GM23248 (cell line): Measurements from ENCODE around the gene ITGB1BP1. TPM values are rescaled to one million over a fixed set of nuclear protein-coding genes. Genes with fewer than 3 reads are reported as not detected.

ENCODE experiments used
- DNase-seq: peaks from one replicate; pipeline ENCODE4 v3.0.0-alpha.2; 2015
- H2AFZ ChIP-seq: fragments of 200-600 bp; sonication (generic); 2 replicates; pipeline ENCODE4 v1.6.1; 2016; ENCODE audit warnings: antibody characterized with exemption
- H3F3A ChIP-seq: fragments of 200-600 bp; sonication (generic); 2 replicates; pipeline ENCODE4 v1.6.1; 2016; ENCODE audit warnings: mild to moderate bottlenecking, antibody characterized with exemption, mixed run types; ENCODE audit not compliant: insufficient read depth
- H3K27ac ChIP-seq: fragments of 200-600 bp; sonication (generic); 2 replicates; pipeline ENCODE4 v1.5.1; 2016; ENCODE audit warnings: mild to moderate bottlenecking
- H3K27me3 ChIP-seq: fragments of 200-600 bp; sonication (generic); replicated peaks from 2 replicates; pipeline ENCODE4 v1.6.1; 2016; ENCODE audit warnings: mild to moderate bottlenecking; ENCODE audit not compliant: insufficient read depth
- H3K36me3 ChIP-seq: fragments of 200-600 bp; sonication (generic); 2 replicates; pipeline ENCODE4 v1.6.1; 2016; ENCODE audit warnings: low read depth, mild to moderate bottlenecking
- H3K4me1 ChIP-seq: fragments of 200-600 bp; sonication (generic); 2 replicates; pipeline ENCODE4 v1.6.1; 2016; ENCODE audit warnings: mild to moderate bottlenecking; ENCODE audit not compliant: insufficient read depth
- H3K4me2 ChIP-seq: fragments of 200-600 bp; sonication (generic); one replicate; pipeline ENCODE4 v1.6.1; 2016; ENCODE audit warnings: mild to moderate bottlenecking; ENCODE audit not compliant: unreplicated experiment
- H3K4me3 ChIP-seq: fragments of 200-600 bp; sonication (generic); 2 replicates; pipeline ENCODE4 v1.5.1; 2016; ENCODE audit warnings: mild to moderate bottlenecking
- H3K79me2 ChIP-seq: fragments of 200-600 bp; sonication (generic); 2 replicates; pipeline ENCODE4 v1.6.1; 2016; ENCODE audit warnings: mild to moderate bottlenecking; ENCODE audit not compliant: insufficient read depth
- H3K9ac ChIP-seq: fragments of 200-600 bp; sonication (generic); 2 replicates; pipeline ENCODE4 v1.6.1; 2016; ENCODE audit warnings: mild to moderate bottlenecking
- H3K9me2 ChIP-seq: fragments of 200-600 bp; sonication (generic); 2 replicates; pipeline ENCODE4 v1.6.1; 2016; ENCODE audit warnings: mixed run types, mild to moderate bottlenecking, moderate library complexity; ENCODE audit not compliant: insufficient read depth
- H3K9me3 ChIP-seq: fragments of 200-600 bp; sonication (generic); one replicate; pipeline ENCODE4 v1.6.1; 2017; ENCODE audit warnings: low read depth
- H4K20me1 ChIP-seq: fragments of 200-600 bp; sonication (generic); 2 replicates; pipeline ENCODE4 v1.6.0; 2016; ENCODE audit not compliant: insufficient read depth
- EZH2 ChIP-seq: fragments of 200-600 bp; sonication (generic); IDR thresholded peaks from 2 replicates; pipeline ENCODE4 v1.6.1; 2018; ENCODE audit warnings: antibody characterized with exemption, mild to moderate bottlenecking; ENCODE audit not compliant: insufficient read depth, poor library complexity, severe bottlenecking
- EZH2phosphoT487 ChIP-seq: fragments of 200-600 bp; sonication (generic); IDR thresholded peaks from 2 replicates; pipeline ENCODE4 v1.6.1; 2018; ENCODE audit warnings: antibody characterized with exemption, moderate library complexity, mild to moderate bottlenecking, low read depth; ENCODE audit not compliant: insufficient read depth
- WGBS, 2 experiments: methylation state at CpG; one replicate each; pipeline ENCODE4 v1.1.6; 2015 to 2017; ENCODE audit warnings: low lambda C conversion rate in 2 of 2, low coverage in 1 of 2; ENCODE audit errors: missing lambda C conversion rate in 2 of 2; 5-methylcytosine and 5-hydroxymethylcytosine counted together
- in situ Hi-C: fragments of 300-500 bp; cut with MboI; formaldehyde crosslinking; loops from 2 replicates; pipeline ENCODE4 v1.15.0; 2020
- polyA plus RNA-seq: library from polyadenylated mRNA; unstranded; fragments of >200 nt; fragmentation: Nextera tagmentation; extraction: Ambion mirVana; gene quantifications from 2 replicates; pipeline ENCODE4 v1.2.1, GENCODE V29; 2016
- total RNA-seq: library from RNA; depleted of rRNA; stranded (reverse); fragments of >200 nt; shearing (Covaris generic); gene quantifications from 2 replicates; pipeline ENCODE4 v1.2.3, GENCODE V29; 2014

The ITGB1BP1 gene
- total and polyA plus RNA-seq, 2 experiments from 2014 or later, result 39.0 to 289 TPM

- H3F3A ChIP-seq, result peaks cover 24% of the 10 kb centered on the region
- H3K4me2 ChIP-seq, result no peak overlapping the region
- H3K9me3 ChIP-seq, result no peaks in the 10 kb centered on the region
- H3K27ac ChIP-seq, result no peak overlapping the region
- 62 to 65% methylated on average over 4 of the region's 4 CpGs for WGBS, 2 experiments
- H3K9ac ChIP-seq, result peak overlapping the region; percentile 12; the same call in 1 of the 2 replicates
- H3K36me3 ChIP-seq, result peaks cover 52% of the 10 kb centered on the region
- no peaks in the 10 kb centered on the region for H4K20me1 ChIP-seq
- H2AFZ ChIP-seq, result no peak overlapping the region
- in situ Hi-C loops, result no loop called here
- H3K4me1 ChIP-seq, result peaks cover 15% of the 10 kb centered on the region
- H3K79me2 ChIP-seq, result peaks cover 25% of the 10 kb centered on the region; the same call in 1 of the 2 replicates
- DNase-seq, result peak; percentile 26
- H3K9me2 ChIP-seq, result no peaks in the 10 kb centered on the region
- H3K4me3 ChIP-seq, result no peak overlapping the region
- no peak for TF ChIP-seq EZH2phosphoT487
- TF ChIP-seq EZH2, result no peak
- H3K27me3 ChIP-seq, result no peaks in the 10 kb centered on the region
Measured at GRCh38 chr2:9364791-9365497, 58.4 kb downstream of the ITGB1BP1 start.

GRCh38 chr2:9364373-9364772, 59.0 kb downstream of the ITGB1BP1 start:
- H3K9me2 ChIP-seq, result no peaks in the 10 kb centered on the region
- no peak overlapping the region for H3K4me2 ChIP-seq
- peaks cover 23% of the 10 kb centered on the region; the same call in 1 of the 2 replicates for H3K79me2 ChIP-seq
- no peak overlapping the region for H3K27ac ChIP-seq
- peaks cover 18% of the 10 kb centered on the region for H3K4me1 ChIP-seq
- H3K9ac ChIP-seq, result no peak overlapping the region
- no peaks in the 10 kb centered on the region for H3K9me3 ChIP-seq
- peaks cover 24% of the 10 kb centered on the region for H3F3A ChIP-seq
- H3K27me3 ChIP-seq, result no peaks in the 10 kb centered on the region
- 83 to 84% methylated on average over 4 of the region's 4 CpGs for WGBS, 2 experiments
- TF ChIP-seq EZH2phosphoT487 (no peak), EZH2 (no peak)
- no peaks in the 10 kb centered on the region for H4K20me1 ChIP-seq
- no peak for DNase-seq
- H3K4me3 ChIP-seq, result no peak overlapping the region
- in situ Hi-C loops, result no loop called here
- H2AFZ ChIP-seq, result no peak overlapping the region
- H3K36me3 ChIP-seq, result peaks cover 58% of the 10 kb centered on the region

GRCh38 chr2:9360701-9361100, 62.6 kb downstream of the ITGB1BP1 start:
- peaks cover 22% of the 10 kb centered on the region; the same call in 1 of the 2 replicates for H3K79me2 ChIP-seq
- H2AFZ ChIP-seq, result no peak overlapping the region
- H3F3A ChIP-seq, result peaks cover 53% of the 10 kb centered on the region
- H3K4me1 ChIP-seq, result peaks cover 31% of the 10 kb centered on the region
- no peak overlapping the region for H3K4me2 ChIP-seq
- TF ChIP-seq EZH2, result no peak
- TF ChIP-seq EZH2phosphoT487, result no peak
- peak; percentile 57 for DNase-seq
- H3K9ac ChIP-seq, result no peak overlapping the region
- H4K20me1 ChIP-seq, result no peaks in the 10 kb centered on the region
- no peaks in the 10 kb centered on the region for H3K9me3 ChIP-seq
- no peak overlapping the region for H3K4me3 ChIP-seq
- H3K27ac ChIP-seq, result peak overlapping the region; percentile 29; the same call in 1 of the 2 replicates
- in situ Hi-C loops, result no loop called here
- no peaks in the 10 kb centered on the region for H3K27me3 ChIP-seq
- H3K9me2 ChIP-seq, result no peaks in the 10 kb centered on the region
- H3K36me3 ChIP-seq, result peaks cover 74% of the 10 kb centered on the region
- WGBS, 2 experiments, result 1 to 9% methylated on average over 2 of the region's 2 CpGs

GRCh38 chr2:9360110-9360509, 63.2 kb downstream of the ITGB1BP1 start:
- H3F3A ChIP-seq, result peaks cover 59% of the 10 kb centered on the region
- 52 to 64% methylated on average over 1 of the region's 1 CpG for WGBS, 2 experiments
- H3K36me3 ChIP-seq, result peaks cover 80% of the 10 kb centered on the region
- 0 out of 2 replicates have a peak overlapping the region, but pooled peaks have one; percentile 29 for H3K27ac ChIP-seq
- H3K4me2 ChIP-seq, result no peak overlapping the region
- no peaks in the 10 kb centered on the region for H4K20me1 ChIP-seq
- H2AFZ ChIP-seq, result no peak overlapping the region
- H3K4me3 ChIP-seq, result no peak overlapping the region
- no peaks in the 10 kb centered on the region for H3K9me2 ChIP-seq
- peaks cover 22% of the 10 kb centered on the region; the same call in 1 of the 2 replicates for H3K79me2 ChIP-seq
- H3K4me1 ChIP-seq, result peaks cover 36% of the 10 kb centered on the region
- H3K9ac ChIP-seq, result no peak overlapping the region
- no peaks in the 10 kb centered on the region for H3K27me3 ChIP-seq
- H3K9me3 ChIP-seq, result no peaks in the 10 kb centered on the region
- TF ChIP-seq EZH2, result no peak
- TF ChIP-seq EZH2phosphoT487, result no peak
- in situ Hi-C loops, result no loop called here
- no peak for DNase-seq
